HepG2 (cell line): Measurements from ENCODE around the gene LDLRAD4. TPM values are rescaled to one million over a fixed set of nuclear protein-coding genes. Genes with fewer than 3 reads are reported as not detected.

Source experiments
- CEBPZ ChIP-seq: IDR thresholded peaks from 2 replicates; pipeline ENCODE4 v1.6.1; 2012; ENCODE audit warnings: low read length, improper control_type of control experiment
- CENPBD1 ChIP-seq: sonication (generic); formaldehyde crosslinking; IDR thresholded peaks from 2 replicates; pipeline ENCODE4 v1.8.0; 2022; ENCODE audit warnings: missing genetic modification reagents, low read depth, mild to moderate bottlenecking, borderline replicate concordance
- CHD2 ChIP-seq: IDR thresholded peaks from 2 replicates; pipeline ENCODE4 v1.6.1; 2011; ENCODE audit warnings: low read depth, low read length, improper control_type of control experiment
- KIAA2018 ChIP-seq: sonication (generic); formaldehyde crosslinking; IDR thresholded peaks from 2 replicates; pipeline ENCODE4 v1.5.0; 2020; ENCODE audit warnings: mild to moderate bottlenecking, missing genetic modification reagents, borderline replicate concordance
- NFKB2 ChIP-seq: sonication (generic); formaldehyde crosslinking; IDR thresholded peaks from 2 replicates; pipeline ENCODE4 v1.4.0; 2020; ENCODE audit warnings: missing genetic modification reagents, borderline replicate concordance
- SP140L ChIP-seq: sonication (generic); formaldehyde crosslinking; IDR thresholded peaks from 2 replicates; pipeline ENCODE4 v1.4.0; 2020; ENCODE audit warnings: missing genetic modification reagents, borderline replicate concordance
- TFDP1 ChIP-seq: IDR thresholded peaks from 2 replicates; pipeline ENCODE4 v1.6.1; 2016; ENCODE audit warnings: missing compliant biosample characterization, missing genetic modification reagents, borderline replicate concordance
- ZNF891 ChIP-seq: sonication (generic); formaldehyde crosslinking; IDR thresholded peaks from 2 replicates; pipeline ENCODE4 v1.5.0; 2020; ENCODE audit warnings: mild to moderate bottlenecking, missing genetic modification reagents
- polyA plus RNA-seq, 8 experiments: library from polyadenylated mRNA; depleted of rRNA in 3 of 8; stranded (reverse) in 7 of 8; unstranded in 1 of 8; fragments of >200 nt; fragmentation: Illumina TruSeq in 4 of 8; extraction: Trizol in 4 of 8; gene quantifications; 2 replicates each; pipeline versions ENCODE4 v1.2.1 to v1.2.3, GENCODE V29; 2011 to 2016; ENCODE audit warnings: low read depth in 4 of 8, missing spikeins in 1 of 8, mixed read lengths in 1 of 8; ENCODE audit not compliant: insufficient read depth in 1 of 8
- total RNA-seq, 5 experiments: library from RNA; depleted of rRNA; stranded (reverse); fragments of >200 nt; fragmentation: Illumina TruSeq; extraction: Trizol; gene quantifications; 2 replicates each; pipeline ENCODE4 v1.2.3, GENCODE V29; 2016; ENCODE audit warnings: low read depth in 1 of 5

LDLRAD4 gene
- total and polyA plus RNA-seq, 2 of the 13 experiments (the other 11 are each of a cell fraction or from before 2014, with no cell fraction given) = 13.6 to 20.9 TPM

GRCh38 chr18:13298262-13298661 is 79.7 kb downstream of the LDLRAD4 start (continued):
- TF ChIP-seq TFDP1 (CRISPR knock-in tag) (no peak), NFKB2 (CRISPR knock-in tag) (no peak), CHD2 (no peak), KIAA2018 (CRISPR knock-in tag) (no peak), CENPBD1 (CRISPR knock-in tag) (no peak), SP140L (CRISPR knock-in tag) (no peak), ZNF891 (no peak), CEBPZ (no peak)
